WTC11 (cell line): ENCODE results near the gene ARMC10.

Experiments used
- SP1 ChIP-seq: sonication (generic); formaldehyde crosslinking; conservative IDR thresholded peaks from 2 replicates; pipeline ENCODE4 v1.8.1; 2022; ENCODE audit warnings: missing genetic modification reagents
- ZNF121 ChIP-seq: sonication (generic); formaldehyde crosslinking; IDR thresholded peaks from 2 replicates; pipeline ENCODE4 v1.8.0; 2023; ENCODE audit warnings: missing genetic modification reagents
- TF ChIP-seq, protein P1 (sequence below): fragments of 200-600 bp; IDR thresholded peaks from 2 replicates; pipeline ENCODE4 v1.8.0; 2022; ENCODE audit warnings: antibody characterized with exemption

GRCh38 chr7:103127006-103127405, 52.1 kb downstream of the ARMC10 start:
- TF ChIP-seq ZNF121 (no peak), SP1 (CRISPR knock-in tag) (no peak)
- TF ChIP-seq, protein P1, sequence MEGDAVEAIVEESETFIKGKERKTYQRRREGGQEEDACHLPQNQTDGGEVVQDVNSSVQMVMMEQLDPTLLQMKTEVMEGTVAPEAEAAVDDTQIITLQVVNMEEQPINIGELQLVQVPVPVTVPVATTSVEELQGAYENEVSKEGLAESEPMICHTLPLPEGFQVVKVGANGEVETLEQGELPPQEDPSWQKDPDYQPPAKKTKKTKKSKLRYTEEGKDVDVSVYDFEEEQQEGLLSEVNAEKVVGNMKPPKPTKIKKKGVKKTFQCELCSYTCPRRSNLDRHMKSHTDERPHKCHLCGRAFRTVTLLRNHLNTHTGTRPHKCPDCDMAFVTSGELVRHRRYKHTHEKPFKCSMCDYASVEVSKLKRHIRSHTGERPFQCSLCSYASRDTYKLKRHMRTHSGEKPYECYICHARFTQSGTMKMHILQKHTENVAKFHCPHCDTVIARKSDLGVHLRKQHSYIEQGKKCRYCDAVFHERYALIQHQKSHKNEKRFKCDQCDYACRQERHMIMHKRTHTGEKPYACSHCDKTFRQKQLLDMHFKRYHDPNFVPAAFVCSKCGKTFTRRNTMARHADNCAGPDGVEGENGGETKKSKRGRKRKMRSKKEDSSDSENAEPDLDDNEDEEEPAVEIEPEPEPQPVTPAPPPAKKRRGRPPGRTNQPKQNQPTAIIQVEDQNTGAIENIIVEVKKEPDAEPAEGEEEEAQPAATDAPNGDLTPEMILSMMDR: no peak
